ENCODE results near the gene DNLZ. TPM values are rescaled to one million over a fixed set of nuclear protein-coding genes. Genes with fewer than 3 reads are reported as not detected.

Gene DNLZ
- total and polyA plus RNA-seq, 3 experiments from 2014 or later = 40.6 to 65.6 (median 43.0) TPM

DNA sequence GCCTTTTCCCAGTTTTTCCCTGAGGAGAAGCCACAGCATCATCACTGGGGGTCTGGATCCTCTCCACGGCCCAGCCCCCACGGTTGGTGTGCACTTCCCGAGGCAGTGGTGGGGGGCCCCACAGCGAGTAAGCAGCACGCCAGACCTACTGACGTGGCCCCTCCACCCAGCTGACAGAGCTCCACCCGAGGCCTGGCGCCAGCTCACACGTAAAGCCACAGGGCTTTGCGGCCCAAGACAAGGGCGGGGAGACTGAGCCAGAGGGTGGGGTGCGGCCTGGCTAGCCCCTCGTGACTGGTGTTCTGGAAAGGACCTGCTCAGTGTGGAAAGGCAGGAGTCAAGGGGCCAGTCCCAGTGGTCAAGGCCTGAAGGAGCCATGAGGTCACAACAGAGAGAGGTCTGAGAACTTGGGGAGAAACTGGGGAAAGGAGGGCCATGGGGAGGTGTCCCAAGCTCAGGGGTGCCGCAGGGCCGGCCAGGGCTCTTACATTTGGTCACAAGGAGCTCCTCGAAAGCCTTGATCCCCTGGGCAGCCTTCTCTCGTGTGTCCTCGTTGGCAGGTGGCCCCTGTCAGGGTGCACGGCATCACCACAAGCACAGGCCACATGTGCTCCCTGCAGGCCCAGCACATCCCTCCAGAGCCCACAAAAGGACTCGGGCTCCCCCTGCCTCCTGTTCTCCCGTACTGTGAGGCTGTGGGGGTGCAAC, 30.9 kb upstream of the DNLZ start:
- Histone ChIP-seq H3K36me3 (ENCODE audit: insufficient read depth, low read length) (peaks cover 25% of the 10 kb centered on the region), H3K27ac (ENCODE audit: low read depth, low read length) (no peak overlapping the region), H3K4me1 (ENCODE audit: insufficient read depth, low read length) (peaks cover 14% of the 10 kb centered on the region), H3K9me3 (ENCODE audit: low read length) (no peaks in the 10 kb centered on the region), H3K4me3 (ENCODE audit: low read length) (no peak overlapping the region), H3K27me3 (ENCODE audit: insufficient read depth, low read length, poor library complexity, severe bottlenecking) (no peaks in the 10 kb centered on the region)
- H3K36me3 Mint-ChIP-seq = peaks cover 10 to 65% (median 12%) of the 10 kb centered on the region in 3 donors
- ChIA-PET POLR2A (no interaction called here), CTCF (no interaction called here)
- H3K4me1 Mint-ChIP-seq = peaks cover 12 to 17% (median 17%) of the 10 kb centered on the region in 3 donors
- DNase-seq = no peak
- H3K9me3 Mint-ChIP-seq = no peaks in the 10 kb centered on the region
- H3K27me3 Mint-ChIP-seq = no peaks in the 10 kb centered on the region
- H3K4me3 Mint-ChIP-seq = no peak overlapping the region
- H3K27ac Mint-ChIP-seq = no peak overlapping the region

DNA sequence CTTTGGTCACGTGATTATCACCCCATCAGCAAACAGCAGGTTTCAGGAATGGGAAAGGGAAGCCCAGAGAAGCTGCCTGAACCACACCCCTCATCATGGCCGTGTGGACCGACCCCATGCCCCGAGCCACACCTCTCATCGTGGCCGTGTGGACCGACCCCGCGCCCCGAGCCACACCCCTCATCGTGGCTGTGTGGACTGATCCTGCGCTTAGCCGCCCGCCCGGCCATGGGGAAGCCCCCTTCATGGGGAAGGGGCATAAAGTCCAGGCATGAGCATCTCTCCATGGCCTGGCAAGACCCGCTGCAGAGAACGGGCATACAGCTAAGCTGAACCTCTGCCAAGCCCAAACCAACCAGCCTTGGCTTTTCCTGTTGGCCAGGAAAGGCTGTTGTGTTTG, 30.0 kb upstream of the DNLZ start:
- Mint-ChIP-seq H3K4me1 (peaks cover 4 to 9% (median 8%) of the 10 kb centered on the region in 3 donors), H3K27me3 (peaks cover 0 to under 1% of the 10 kb centered on the region in 2 donors), H3K36me3 (peaks cover 10 to 68% (median 13%) of the 10 kb centered on the region in 3 donors), H3K27ac (no peak overlapping the region), H3K4me3 (no peak overlapping the region), H3K9me3 (no peaks in the 10 kb centered on the region)
- no peaks in the 10 kb centered on the region for H3K27me3 ChIP-seq (ENCODE audit: insufficient read depth, low read length, poor library complexity, severe bottlenecking)
- H3K4me1 ChIP-seq (ENCODE audit: insufficient read depth, low read length) = peaks cover 5% of the 10 kb centered on the region
- POLR2A ChIA-PET = no interaction called here
- peaks cover 27% of the 10 kb centered on the region for H3K36me3 ChIP-seq (ENCODE audit: insufficient read depth, low read length)
- CTCF ChIA-PET = no interaction called here
- no peak overlapping the region for H3K4me3 ChIP-seq (ENCODE audit: low read length)
- H3K27ac ChIP-seq (ENCODE audit: low read depth, low read length) = no peak overlapping the region
- H3K9me3 ChIP-seq (ENCODE audit: low read length) = no peaks in the 10 kb centered on the region
- DNase-seq = no peak

DNA sequence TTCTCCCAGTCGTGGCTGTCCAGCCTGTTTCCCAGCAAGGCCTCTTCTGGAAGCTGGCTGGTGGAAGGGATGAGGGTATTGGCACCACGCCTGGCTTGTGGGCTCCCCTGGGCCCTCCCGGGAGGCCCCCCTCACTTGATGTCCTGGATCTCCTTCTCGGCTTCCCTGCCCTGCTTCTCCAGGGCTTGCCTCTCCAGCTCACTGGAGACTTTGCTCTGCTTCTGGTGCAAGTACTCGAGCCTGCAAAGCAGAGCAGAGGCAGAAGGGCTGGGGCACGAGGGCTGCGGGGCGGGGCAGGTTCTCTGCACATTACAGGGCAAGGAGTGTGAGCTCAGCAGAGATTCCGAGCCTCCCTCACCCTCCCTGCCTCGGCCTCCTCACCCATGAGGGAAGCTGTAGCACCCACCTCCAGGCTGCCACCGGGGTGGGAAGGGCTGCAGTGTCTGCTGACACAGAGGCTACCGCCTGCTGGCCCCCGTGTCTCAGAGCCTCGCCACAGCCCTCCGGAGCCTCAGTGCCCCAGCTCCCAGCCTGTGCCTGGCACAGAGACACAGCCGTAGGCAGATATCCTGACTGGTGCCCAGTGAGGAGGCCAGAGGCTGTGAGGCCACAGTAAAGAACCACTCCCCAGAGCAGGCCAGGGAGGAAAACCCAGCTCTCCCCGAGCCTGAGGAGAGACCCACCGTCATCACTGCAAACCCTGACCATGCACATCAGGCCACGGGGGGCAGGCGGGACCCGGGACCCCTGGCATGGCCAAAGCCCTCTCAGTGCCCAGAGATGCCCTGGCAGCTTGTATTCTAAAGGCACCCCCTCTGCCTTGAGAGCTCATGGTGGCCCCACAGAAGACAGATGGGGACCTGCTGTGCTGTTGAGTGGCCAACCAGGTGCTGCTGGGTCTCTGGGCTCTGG, 29.2 kb upstream of the DNLZ start:
- ChIA-PET POLR2A (no interaction called here), CTCF (interaction anchor here (1.3 kb wide), 1 partner anchor 29 kb away, joined by 4 read pairs; the partner anchor contains the start of gene DNLZ)
- Histone ChIP-seq H3K9me3 (ENCODE audit: low read length) (no peaks in the 10 kb centered on the region), H3K27me3 (ENCODE audit: insufficient read depth, low read length, poor library complexity, severe bottlenecking) (no peaks in the 10 kb centered on the region), H3K27ac (ENCODE audit: low read depth, low read length) (no peak overlapping the region), H3K4me1 (ENCODE audit: insufficient read depth, low read length) (no peaks in the 10 kb centered on the region), H3K4me3 (ENCODE audit: low read length) (no peak overlapping the region), H3K36me3 (ENCODE audit: insufficient read depth, low read length) (peaks cover 26% of the 10 kb centered on the region)
- Mint-ChIP-seq H3K9me3 (no peaks in the 10 kb centered on the region), H3K4me3 (no peak overlapping the region), H3K27ac (peak overlapping the region in 1 of 8 donors; percentile 82), H3K27me3 (peaks cover 0 to 2% of the 10 kb centered on the region in 2 donors), H3K4me1 (peaks cover 1 to 4% (median 3%) of the 10 kb centered on the region in 3 donors), H3K36me3 (peaks cover 10 to 69% (median 16%) of the 10 kb centered on the region in 3 donors)
- DNase-seq = no peak

DNA sequence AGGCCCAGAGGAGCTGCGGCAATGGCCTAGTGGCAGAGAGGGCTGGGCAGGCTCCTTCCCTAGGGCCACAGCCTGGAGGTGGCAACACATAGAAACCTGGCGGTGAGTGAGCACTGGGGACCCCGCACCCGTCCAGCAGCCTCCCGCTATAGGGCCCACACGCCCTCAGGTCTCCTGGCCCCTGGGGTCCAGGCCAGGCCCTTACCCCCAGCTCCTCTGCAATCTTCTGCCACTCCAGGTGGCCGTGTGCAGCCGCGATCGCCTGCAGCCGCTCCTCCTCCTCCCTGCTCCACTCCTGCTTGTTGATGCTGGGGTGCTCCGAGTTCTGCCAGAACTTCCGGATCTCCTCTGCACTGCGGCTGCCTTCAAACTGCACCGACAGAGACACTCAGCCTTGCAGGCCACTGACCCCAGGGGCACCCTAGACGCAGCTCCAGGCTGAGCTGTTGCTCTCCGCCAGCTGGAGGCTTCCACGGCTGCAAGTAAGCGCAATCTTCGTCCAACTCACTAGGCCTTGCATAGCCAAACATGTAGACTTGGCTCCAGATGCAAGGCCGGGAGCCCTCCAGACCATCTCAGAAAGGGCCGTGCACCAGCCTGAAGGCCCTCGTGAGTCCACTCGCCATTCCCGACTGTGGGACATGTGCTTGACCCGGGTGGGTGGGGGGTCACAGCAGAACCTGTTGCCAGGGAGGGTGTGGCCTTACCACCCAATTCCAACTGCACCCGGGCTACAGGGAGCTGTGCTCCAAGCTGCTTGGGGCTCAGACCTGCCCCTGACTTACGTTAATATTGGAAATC, 28.4 kb upstream of the DNLZ start:
- H3K9me3 Mint-ChIP-seq = no peaks in the 10 kb centered on the region
- H3K4me1 Mint-ChIP-seq = peaks cover 1 to 4% (median 2%) of the 10 kb centered on the region in 3 donors
- Histone ChIP-seq H3K36me3 (ENCODE audit: insufficient read depth, low read length) (peaks cover 26% of the 10 kb centered on the region), H3K4me3 (ENCODE audit: low read length) (no peak overlapping the region), H3K9me3 (ENCODE audit: low read length) (no peaks in the 10 kb centered on the region), H3K27me3 (ENCODE audit: insufficient read depth, low read length, poor library complexity, severe bottlenecking) (no peaks in the 10 kb centered on the region), H3K4me1 (ENCODE audit: insufficient read depth, low read length) (no peaks in the 10 kb centered on the region), H3K27ac (ENCODE audit: low read depth, low read length) (no peak overlapping the region)
- no peak for DNase-seq
- ChIA-PET POLR2A (no interaction called here), CTCF (interaction anchor here (1.3 kb wide), 1 partner anchor 29 kb away, joined by 4 read pairs; the partner anchor contains the start of gene DNLZ)
- H3K27me3 Mint-ChIP-seq = peaks cover 0 to 2% of the 10 kb centered on the region in 2 donors
- no peak overlapping the region for H3K4me3 Mint-ChIP-seq
- H3K36me3 Mint-ChIP-seq = peaks cover 10 to 74% (median 21%) of the 10 kb centered on the region in 3 donors
- no peak overlapping the region for H3K27ac Mint-ChIP-seq

GRCh38 chr9:136389396-136389795, 25.9 kb upstream of the DNLZ start:
- Histone ChIP-seq H3K4me1 (ENCODE audit: insufficient read depth, low read length) (peaks cover 18% of the 10 kb centered on the region), H3K27ac (ENCODE audit: low read depth, low read length) (no peak overlapping the region), H3K9me3 (ENCODE audit: low read length) (no peaks in the 10 kb centered on the region), H3K4me3 (ENCODE audit: low read length) (no peak overlapping the region), H3K36me3 (ENCODE audit: insufficient read depth, low read length) (peaks cover 17% of the 10 kb centered on the region), H3K27me3 (ENCODE audit: insufficient read depth, low read length, poor library complexity, severe bottlenecking) (no peaks in the 10 kb centered on the region)
- ChIA-PET POLR2A (no interaction called here), CTCF (interaction anchor here (0.7 kb wide), 1 partner anchor 15 kb away, joined by 3 read pairs; no protein-coding TSS in a partner anchor)
- Mint-ChIP-seq H3K27ac (no peak overlapping the region), H3K36me3 (peaks cover 14 to 65% (median 27%) of the 10 kb centered on the region in 3 donors), H3K4me1 (peaks cover 19 to 22% (median 21%) of the 10 kb centered on the region in 3 donors), H3K9me3 (no peaks in the 10 kb centered on the region), H3K27me3 (peaks cover 0 to 2% of the 10 kb centered on the region in 2 donors), H3K4me3 (no peak overlapping the region)
- DNase-seq = no peak

GRCh38 chr9:136387217-136387616, 23.7 kb upstream of the DNLZ start:
- H3K27ac ChIP-seq (ENCODE audit: low read depth, low read length) = no peak overlapping the region
- Mint-ChIP-seq H3K4me3 (no peak overlapping the region), H3K9me3 (no peaks in the 10 kb centered on the region), H3K27me3 (peaks cover 0 to 2% of the 10 kb centered on the region in 2 donors), H3K36me3 (peaks cover 14 to 72% (median 26%) of the 10 kb centered on the region in 3 donors), H3K27ac (no peak overlapping the region), H3K4me1 (peaks cover 22 to 27% (median 25%) of the 10 kb centered on the region in 3 donors)
- H3K36me3 ChIP-seq (ENCODE audit: insufficient read depth, low read length) = peaks cover 6% of the 10 kb centered on the region
- ChIA-PET POLR2A (no interaction called here), CTCF (no interaction called here)
- peaks cover 21% of the 10 kb centered on the region for H3K4me1 ChIP-seq (ENCODE audit: insufficient read depth, low read length)
- no peak overlapping the region for H3K4me3 ChIP-seq (ENCODE audit: low read length)
- DNase-seq = no peak
- no peaks in the 10 kb centered on the region for H3K9me3 ChIP-seq (ENCODE audit: low read length)
- H3K27me3 ChIP-seq (ENCODE audit: insufficient read depth, low read length, poor library complexity, severe bottlenecking) = no peaks in the 10 kb centered on the region

- H3K36me3 Mint-ChIP-seq = peaks cover 9 to 67% (median 20%) of the 10 kb centered on the region in 3 donors
- H3K27me3 ChIP-seq (ENCODE audit: insufficient read depth, low read length, poor library complexity, severe bottlenecking) = no peaks in the 10 kb centered on the region
- H3K36me3 ChIP-seq (ENCODE audit: insufficient read depth, low read length) = peaks cover 6% of the 10 kb centered on the region
- H3K27ac ChIP-seq (ENCODE audit: low read depth, low read length) = no peak overlapping the region
- ChIA-PET CTCF (interaction anchor here (0.6 to 1.3 kb wide), 2 partner anchors 86 to 138 kb away, joined by 3 to 5 read pairs; no protein-coding TSS in a partner anchor), POLR2A (interaction anchor here (1.2 kb wide), 1 partner anchor 23 kb away, joined by 7 read pairs; no protein-coding TSS in a partner anchor)
- no peaks in the 10 kb centered on the region for H3K9me3 ChIP-seq (ENCODE audit: low read length)
- DNase-seq = no peak
- H3K4me3 Mint-ChIP-seq = peak overlapping the region in 5 of 7 donors; percentile 4 to 41 (median 25)
- peaks cover 22 to 27% (median 25%) of the 10 kb centered on the region in 3 donors for H3K4me1 Mint-ChIP-seq
- no peak overlapping the region for H3K4me3 ChIP-seq (ENCODE audit: low read length)
- H3K9me3 Mint-ChIP-seq = no peaks in the 10 kb centered on the region
- peaks cover 0 to 2% of the 10 kb centered on the region in 2 donors for H3K27me3 Mint-ChIP-seq
- peak overlapping the region in 3 of 8 donors; percentile 66 to 75 (median 70) for H3K27ac Mint-ChIP-seq
- peaks cover 21% of the 10 kb centered on the region for H3K4me1 ChIP-seq (ENCODE audit: insufficient read depth, low read length)
These were observed 22.5 kb upstream of the DNLZ start for GRCh38 chr9:136386018-136386417.
